GM12891 (cell line): ENCODE results near the gene SUMF1.

Source experiments
- DNase-seq: peaks from one replicate; pipeline ENCODE4 v3.0.0; 2011; ENCODE audit warnings: low spot score; ENCODE audit not compliant: insufficient read length
- FAIRE-seq: peaks from 2 replicates; lab custom pipeline; 2011; peaks lifted over from hg19 to GRCh38; lab: Jason Lieb, UNC
- PAX5 ChIP-seq: IDR thresholded peaks from 2 replicates; pipeline ENCODE4 v1.6.1; 2011; ENCODE audit warnings: low read length, moderate library complexity, mild to moderate bottlenecking; ENCODE audit not compliant: insufficient read depth, severe bottlenecking
- POLR2A ChIP-seq: IDR thresholded peaks from 2 replicates; pipeline ENCODE4 v1.6.1; 2011; ENCODE audit warnings: low read depth, low read length, control low read depth
- POLR2AphosphoS5 ChIP-seq: IDR thresholded peaks from 2 replicates; pipeline ENCODE4 v1.6.1; 2011; ENCODE audit warnings: low read depth, low read length, control low read depth
- POU2F2 ChIP-seq: IDR thresholded peaks from 2 replicates; pipeline ENCODE4 v1.6.1; 2011; ENCODE audit warnings: low read depth, mild to moderate bottlenecking, control low read depth, low read length, moderate library complexity
- SPI1 ChIP-seq: IDR thresholded peaks from 2 replicates; pipeline ENCODE4 v1.6.1; 2011; ENCODE audit warnings: low read depth, low read length, control low read depth
- TAF1 ChIP-seq: IDR thresholded peaks from 2 replicates; pipeline ENCODE4 v1.6.1; 2011; ENCODE audit warnings: low read depth, low read length, control low read depth

SUMF1 gene

GRCh38 chr3:4418156-4418555, 48.9 kb downstream of the SUMF1 start:
- FAIRE-seq: no peak

GRCh38 chr3:4417449-4417848, 49.6 kb downstream of the SUMF1 start:
- FAIRE-seq: no peak
- TF ChIP-seq TAF1 (no peak), SPI1 (no peak), POLR2A (no peak)
- DNase-seq: no peak

More at GRCh38 chr3:4418156-4418555, 48.9 kb downstream of the SUMF1 start:
- TF ChIP-seq PAX5 (no peak), POU2F2 (no peak), TAF1 (no peak), POLR2A (no peak), SPI1 (no peak), POLR2AphosphoS5 (no peak)
- DNase-seq: no peak

GRCh38 chr3:4416961-4417360, 50.1 kb downstream of the SUMF1 start:
- DNase-seq (no peak), FAIRE-seq (no peak)
- TF ChIP-seq POLR2A: no peak
- no peak for TF ChIP-seq SPI1
- TF ChIP-seq PAX5: no peak
- no peak for TF ChIP-seq POU2F2
- no peak for TF ChIP-seq TAF1
- no peak for TF ChIP-seq POLR2AphosphoS5

GRCh38 chr3:4416427-4416945, 50.6 kb downstream of the SUMF1 start:
- DNase-seq: no peak
- FAIRE-seq: no peak
- TF ChIP-seq POU2F2 (no peak), SPI1 (no peak), POLR2A (no peak), POLR2AphosphoS5 (no peak), PAX5 (no peak), TAF1 (no peak)

GRCh38 chr3:4413467-4413866, 53.6 kb downstream of the SUMF1 start:
- no peak for FAIRE-seq
- no peak for TF ChIP-seq POU2F2
- no peak for TF ChIP-seq TAF1
- TF ChIP-seq SPI1: no peak
- no peak for TF ChIP-seq POLR2A
- no peak for TF ChIP-seq PAX5
- TF ChIP-seq POLR2AphosphoS5: no peak
- no peak for DNase-seq

- FAIRE-seq: no peak
- no peak for TF ChIP-seq SPI1
- no peak for TF ChIP-seq POU2F2
- TF ChIP-seq POLR2AphosphoS5: no peak
- TF ChIP-seq TAF1: no peak
- TF ChIP-seq POLR2A: no peak
- TF ChIP-seq PAX5: no peak
- DNase-seq: no peak
These were observed 55.2 kb downstream of the SUMF1 start for GRCh38 chr3:4411833-4412232.

- FAIRE-seq: no peak
- no peak for DNase-seq
- TF ChIP-seq PAX5 (no peak), POU2F2 (no peak), POLR2AphosphoS5 (no peak), TAF1 (no peak), POLR2A (no peak), SPI1 (no peak)
These were observed 55.8 kb downstream of the SUMF1 start for GRCh38 chr3:4411236-4411635.

GRCh38 chr3:4410606-4411005, 56.5 kb downstream of the SUMF1 start:
- no peak for FAIRE-seq
- no peak for TF ChIP-seq POLR2AphosphoS5
- no peak for TF ChIP-seq POLR2A
- TF ChIP-seq TAF1: no peak
- TF ChIP-seq PAX5: no peak
- TF ChIP-seq SPI1: no peak
- TF ChIP-seq POU2F2: no peak
- DNase-seq: no peak

GRCh38 chr3:4409971-4410573, 57.0 kb downstream of the SUMF1 start:
- no peak for FAIRE-seq
- DNase-seq: no peak
- TF ChIP-seq POLR2A (no peak), PAX5 (no peak), SPI1 (no peak), POLR2AphosphoS5 (no peak), POU2F2 (no peak)

- FAIRE-seq (no peak), DNase-seq (no peak)
- TF ChIP-seq POLR2A (no peak), SPI1 (no peak), PAX5 (no peak), POLR2AphosphoS5 (no peak), TAF1 (no peak), POU2F2 (no peak)
These were observed 57.7 kb downstream of the SUMF1 start for GRCh38 chr3:4409415-4409814.

- FAIRE-seq (no peak), DNase-seq (no peak)
- no peak for TF ChIP-seq TAF1
- no peak for TF ChIP-seq POU2F2
- no peak for TF ChIP-seq SPI1
- TF ChIP-seq POLR2AphosphoS5: no peak
- no peak for TF ChIP-seq POLR2A
- no peak for TF ChIP-seq PAX5
These were observed 58.1 kb downstream of the SUMF1 start for GRCh38 chr3:4408958-4409357.
